Measurements from ENCODE around the gene MCF2L.

Gene MCF2L

DNA sequence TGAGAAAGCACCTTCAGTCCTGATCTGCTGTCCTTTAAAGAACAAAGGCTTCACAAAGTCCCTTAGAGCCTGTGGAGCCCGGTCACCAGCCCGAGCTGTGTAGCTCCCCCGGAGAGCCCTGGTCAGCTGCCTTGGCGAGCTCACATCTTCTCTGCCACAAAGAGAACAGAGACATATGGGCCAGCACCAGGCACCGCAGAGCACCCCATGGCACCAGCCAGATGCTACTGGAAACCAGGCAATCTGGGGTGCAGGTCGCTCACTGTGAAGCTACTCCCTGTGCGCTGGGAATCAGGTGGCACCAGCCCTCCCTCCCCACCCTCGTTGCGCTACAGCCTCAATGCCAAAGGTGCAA, 92.2 kb downstream of the MCF2L start:
- DNase-seq: peak in 21 of 58 donors; percentile 30 to 90 (median 60)

DNA sequence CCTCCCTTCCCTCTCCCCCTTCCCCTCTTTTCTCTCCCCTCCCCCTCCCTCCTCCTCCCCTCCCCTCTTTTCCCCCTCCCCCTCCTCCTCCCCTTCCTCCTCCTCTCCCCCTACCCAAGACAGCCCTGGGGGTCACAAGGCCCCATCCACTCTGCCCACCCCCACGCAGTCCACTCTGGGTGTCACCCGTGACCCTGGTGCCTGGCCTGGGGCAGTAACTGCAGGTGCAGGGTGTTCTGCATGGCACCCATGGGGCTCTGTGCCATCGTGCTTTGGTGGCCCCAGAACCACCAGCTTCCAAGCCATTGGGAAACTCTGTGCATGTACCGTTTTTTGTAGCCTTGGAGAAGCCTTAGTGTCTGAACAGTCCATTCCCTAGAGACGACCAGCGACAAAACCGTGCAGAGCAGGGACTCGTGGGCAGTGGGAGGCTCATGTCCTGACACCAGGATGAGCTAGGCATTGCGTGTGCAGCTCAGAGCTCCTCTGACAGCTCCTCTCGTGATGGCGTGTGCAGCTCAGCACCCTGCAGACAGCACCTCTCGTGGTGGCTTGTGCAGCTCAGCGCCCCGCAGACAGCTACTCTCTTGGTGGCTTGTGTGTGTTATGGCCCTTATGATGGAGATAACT, 92.9 kb downstream of the MCF2L start:
- peak in 3 of 58 donors; percentile 21 to 58 (median 44) for DNase-seq

DNA sequence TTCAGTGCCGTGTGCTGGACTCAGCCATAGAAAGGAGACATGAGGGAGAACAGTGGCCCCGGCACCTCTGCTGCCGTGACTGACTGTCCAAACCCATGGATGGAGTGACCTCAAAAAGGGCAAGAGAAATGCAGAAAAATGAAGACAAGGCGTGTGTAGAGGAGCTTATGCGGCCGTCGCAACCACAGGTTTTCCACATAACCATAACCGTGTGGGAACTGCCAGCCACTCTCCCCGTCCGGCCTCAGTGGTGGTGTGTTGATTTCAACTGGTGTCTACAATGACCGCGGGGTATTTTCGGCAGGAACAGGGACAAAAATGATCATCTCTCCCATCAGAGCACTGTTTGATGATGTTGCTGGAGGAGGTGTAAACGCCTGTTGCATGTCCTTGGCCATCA, 93.7 kb downstream of the MCF2L start:
- DNase-seq: no peak

DNA sequence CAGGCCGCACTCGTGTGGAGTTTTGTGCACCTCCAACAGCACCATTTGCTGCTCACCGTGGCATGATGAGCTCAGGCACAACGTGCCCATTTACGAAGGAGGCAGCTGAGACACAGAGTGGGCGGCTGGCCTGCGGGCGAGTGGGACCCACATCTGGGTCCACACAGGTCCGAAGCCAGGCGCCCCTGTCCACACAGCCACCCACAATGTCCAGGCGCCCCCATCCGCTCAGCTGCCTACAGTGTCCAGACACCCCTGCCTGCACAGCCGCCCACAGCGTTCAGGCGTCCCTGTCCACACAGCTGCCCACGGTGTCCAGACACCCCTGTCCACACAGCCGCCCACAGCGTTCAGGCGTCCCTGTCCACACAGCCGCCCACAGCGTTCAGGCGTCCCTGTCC, 94.1 kb downstream of the MCF2L start:
- no peak for DNase-seq

DNA sequence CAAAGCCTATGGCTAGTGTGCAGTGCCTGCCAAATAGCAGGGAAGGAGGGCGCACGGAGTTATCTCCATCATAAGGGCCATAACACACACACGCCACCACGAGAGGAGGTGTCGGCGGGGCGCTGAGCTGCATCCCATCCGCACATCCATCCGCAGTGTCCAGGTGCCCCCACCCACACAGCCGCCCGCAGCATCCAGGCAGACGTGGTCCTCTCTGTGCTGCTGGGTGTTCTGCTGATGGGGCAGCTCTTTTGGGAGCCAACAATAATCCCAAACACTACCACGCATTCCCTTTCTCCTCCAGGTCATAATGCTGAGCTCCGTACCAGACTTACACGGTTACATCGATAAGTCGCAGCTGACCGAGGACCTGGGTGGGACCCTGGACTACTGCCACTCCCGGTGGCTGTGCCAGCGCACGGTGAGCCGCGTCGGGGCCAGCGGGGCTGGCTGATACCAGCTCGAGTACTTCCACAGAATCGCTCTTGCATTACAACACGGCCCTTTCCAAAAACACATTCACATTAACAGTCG, 95.1 kb downstream of the MCF2L start:
- DNase-seq: no peak

DNA sequence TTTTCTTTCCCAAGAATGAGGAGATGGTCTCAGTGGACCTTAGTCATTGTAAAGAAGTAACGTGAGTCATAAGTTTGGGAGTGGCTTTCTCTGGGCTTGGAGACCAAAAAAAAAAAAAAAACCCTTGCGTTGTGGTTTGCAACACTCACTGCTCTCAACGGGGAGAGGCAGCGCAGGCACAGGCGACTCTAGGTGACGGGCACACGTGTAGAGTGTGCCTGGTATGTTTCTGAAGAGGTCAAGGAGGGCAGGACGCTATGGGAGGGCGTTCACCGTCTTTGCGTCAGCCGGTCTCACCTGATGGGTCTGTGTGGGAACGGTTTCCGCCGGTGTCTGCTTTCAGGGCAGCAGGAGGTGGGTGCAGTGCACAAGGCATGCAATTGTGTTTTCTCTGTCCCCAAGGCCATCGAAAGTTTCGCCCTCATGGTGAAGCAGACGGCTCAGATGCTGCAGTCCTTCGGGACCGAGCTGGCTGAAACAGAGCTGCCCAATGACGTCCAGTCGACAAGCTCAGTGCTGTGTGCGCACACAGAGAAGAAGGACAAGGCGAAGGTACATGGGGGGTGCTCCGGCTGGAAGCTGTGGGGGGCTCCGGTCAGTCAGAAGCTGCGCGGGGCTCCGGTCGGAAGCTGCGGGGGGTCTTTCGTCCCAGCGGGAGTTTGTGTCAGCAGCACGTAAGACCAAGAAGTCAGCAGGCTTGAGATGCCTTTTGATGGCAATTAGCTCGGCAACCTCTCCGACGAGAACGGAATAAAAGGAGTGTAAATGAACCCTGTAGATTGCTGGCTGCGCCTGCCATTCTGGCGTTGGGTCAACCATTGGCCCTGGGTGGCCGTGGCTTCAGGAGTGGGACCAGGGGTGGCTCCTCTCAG, 95.8 kb downstream of the MCF2L start:
- DNase-seq: no peak

DNA sequence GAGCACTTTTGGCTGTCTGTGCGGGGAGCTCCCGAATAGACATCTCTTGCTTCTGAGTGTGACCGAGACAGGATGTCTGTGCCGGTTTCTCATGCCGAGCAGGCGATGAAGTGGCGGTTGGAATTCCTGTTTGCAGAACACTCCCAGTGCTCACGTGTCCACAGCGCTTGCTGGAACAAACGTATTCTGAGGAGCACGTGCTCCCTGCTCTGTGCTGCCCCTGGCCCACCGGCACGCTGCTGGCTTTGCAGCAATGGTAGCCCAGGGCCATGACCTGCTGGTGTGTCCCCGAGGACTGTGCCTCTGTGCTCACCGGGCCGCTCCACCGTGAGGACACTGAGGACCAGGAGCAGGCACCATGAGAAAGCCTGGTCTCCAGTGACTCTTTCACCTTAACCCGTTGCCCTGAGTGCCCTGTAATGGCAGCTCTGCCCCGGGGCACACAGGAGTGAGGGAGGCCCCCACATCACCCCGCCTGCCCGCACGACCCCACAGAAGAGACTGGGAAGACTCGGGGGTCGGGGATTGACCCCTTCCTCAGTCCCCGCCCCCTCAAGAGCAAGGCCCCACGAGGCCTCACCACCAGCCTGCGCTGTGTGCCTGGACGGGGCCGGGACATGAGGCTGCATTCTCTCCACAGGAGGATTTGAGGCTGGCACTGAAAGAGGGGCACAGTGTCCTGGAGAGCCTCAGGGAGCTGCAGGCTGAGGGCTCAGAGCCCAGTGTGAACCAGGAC, 96.6 kb downstream of the MCF2L start:
- DNase-seq: peak in 2 of 58 donors; percentile 31 to 40

DNA sequence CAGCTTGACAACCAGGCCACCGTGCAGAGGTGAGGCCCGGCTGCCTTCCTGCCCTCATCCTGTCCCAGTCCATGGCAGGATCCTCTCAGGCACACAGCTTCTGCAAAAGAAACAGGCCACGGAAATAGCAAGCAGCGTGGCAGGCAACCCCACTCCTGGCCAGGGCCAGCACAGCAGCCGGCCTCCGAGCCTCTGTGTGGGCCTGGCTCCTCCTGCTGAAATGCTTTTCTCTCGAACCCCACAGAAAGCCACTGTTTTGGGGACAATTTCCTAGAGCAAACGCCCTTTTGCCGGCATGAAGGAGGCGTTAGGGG, 97.1 kb downstream of the MCF2L start:
- no peak for DNase-seq

DNA sequence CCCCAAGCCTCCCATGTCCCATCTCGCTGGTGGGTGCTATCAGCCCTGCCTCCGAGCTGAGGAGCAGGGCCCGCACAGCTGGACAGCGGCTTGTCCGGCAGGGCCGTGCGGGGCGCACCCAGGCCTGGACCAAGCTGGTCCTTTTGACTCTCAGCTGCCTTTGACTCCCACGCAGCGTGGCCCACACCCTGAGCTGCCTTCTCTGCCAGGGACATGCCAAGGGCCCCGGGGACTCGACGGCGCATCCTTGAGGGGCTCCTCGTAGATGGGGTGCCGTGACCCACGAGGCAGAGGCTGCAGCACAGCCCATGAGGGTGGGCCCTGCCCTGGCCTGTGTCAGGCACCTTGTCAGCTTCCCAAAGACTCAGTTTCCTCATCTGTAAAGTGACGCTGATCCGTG, 97.7 kb downstream of the MCF2L start:
- DNase-seq: no peak

DNA sequence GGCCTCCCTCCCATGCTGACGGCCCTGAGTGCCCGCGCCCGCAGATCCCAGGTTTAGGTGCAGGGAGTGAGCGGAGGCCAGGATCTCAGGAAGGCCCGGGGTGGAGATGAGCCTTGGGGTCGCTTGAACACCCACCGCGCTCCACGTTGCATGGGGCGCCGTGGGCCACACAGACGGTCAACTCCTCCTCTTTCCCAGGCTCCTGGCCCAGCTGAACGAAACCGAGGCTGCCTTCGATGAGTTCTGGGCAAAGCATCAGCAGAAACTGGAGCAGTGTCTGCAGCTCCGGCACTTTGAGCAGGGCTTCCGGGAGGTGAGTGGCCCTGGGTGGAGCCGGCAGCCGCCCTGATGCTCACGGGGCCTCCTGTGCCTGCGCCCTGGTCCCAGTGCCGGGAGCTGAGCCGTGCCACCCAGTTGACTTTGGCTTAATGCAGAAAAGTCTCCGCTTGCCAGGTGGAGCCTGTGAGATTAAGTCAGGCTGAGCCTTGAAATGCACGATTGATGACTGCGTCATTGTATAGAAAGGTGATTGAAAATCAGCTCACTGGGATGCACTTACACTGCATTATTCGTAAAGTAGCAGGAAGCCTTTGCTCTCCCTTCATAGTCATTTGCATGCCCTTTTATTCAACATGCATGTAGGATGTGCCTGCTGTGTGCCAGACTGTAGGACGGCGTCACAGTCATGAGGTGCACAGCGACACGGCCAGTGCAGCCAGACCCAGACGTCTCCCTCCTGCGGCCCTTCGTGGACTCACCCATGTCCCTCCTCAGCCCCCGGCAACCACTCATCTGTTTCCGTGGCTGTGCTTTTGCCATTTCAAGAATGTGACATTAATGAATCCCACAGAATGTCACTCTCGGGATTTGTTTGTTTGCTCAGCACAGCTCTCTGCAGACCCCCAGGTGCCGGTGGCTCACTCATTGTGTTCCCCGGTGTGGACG, 101.1 kb downstream of the MCF2L start:
- peak in 1 of 58 donors; percentile 33 for DNase-seq

DNA sequence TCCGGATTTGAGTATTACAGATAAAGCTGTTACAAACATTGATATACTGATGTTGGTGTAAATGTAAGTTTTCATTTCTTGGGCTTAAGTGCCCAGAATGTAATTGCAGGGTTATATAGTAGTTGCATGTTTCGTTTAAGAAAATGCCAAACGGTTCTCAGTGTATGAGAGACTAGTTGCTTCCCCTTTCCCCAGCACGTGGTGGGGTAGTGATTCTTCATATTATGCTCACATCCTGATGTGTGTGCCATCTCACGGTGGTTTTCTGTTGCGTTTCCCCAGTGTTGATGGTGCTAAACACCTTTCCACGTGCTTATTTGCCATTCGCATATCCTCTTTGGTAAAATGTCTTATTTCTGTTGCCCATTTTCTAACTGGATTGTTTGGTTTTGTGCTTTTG, 101.8 kb downstream of the MCF2L start:
- DNase-seq: no peak

DNA sequence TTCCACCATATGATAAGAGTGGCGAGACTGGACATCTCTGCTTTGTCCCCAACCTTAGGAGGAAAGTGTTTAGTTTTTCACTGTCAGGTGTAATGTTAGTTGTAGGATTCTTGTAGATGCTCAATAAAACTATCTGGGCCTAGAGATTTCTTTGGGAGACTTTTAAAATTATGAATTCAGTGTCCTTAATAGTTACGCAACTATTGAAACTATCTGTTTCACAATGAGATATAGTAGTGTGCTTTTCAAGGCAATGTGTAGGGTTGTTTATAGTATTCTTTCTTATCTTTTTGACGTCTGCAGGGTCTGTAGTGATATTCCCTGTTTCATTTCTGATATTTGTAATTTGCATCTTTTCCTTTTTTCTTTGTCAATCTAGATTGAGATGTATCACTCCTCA, 103.4 kb downstream of the MCF2L start:
- DNase-seq: no peak

DNA sequence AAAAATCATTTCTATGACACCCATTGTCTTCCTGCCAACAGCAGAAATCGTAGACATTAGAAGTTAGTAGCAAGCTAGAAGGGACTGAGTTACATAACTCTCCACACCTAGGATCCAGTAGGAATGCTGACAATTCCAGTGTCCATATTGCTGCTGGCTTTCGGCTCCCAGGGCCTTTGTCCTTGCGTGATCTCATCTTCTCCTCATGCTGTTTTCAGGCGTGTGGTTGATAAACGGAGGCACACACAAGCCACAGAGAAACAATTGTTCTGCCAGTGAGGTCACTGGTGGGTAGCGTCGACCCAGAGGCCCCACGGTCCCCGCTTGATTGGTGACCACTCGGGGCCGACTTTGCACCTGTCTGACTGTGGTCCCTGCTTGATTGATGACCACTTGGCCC, 104.9 kb downstream of the MCF2L start:
- no peak for DNase-seq

DNA sequence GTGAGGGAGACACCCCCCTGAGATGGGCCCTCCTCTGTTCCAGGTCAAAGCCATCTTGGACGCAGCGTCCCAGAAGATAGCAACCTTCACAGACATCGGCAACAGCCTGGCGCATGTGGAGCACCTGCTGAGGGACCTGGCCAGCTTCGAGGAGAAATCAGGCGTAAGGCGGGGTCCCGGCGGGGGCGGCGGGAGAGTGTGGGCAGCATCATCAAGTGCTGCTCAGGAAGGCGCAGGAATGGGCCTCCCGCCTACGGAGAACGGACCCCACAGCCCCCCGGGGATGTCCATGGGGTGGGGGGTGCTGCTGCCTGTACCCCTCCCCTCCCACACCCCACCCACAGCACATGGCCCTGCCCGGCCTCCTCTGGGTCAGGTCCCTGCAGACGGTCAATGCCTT, 105.4 kb downstream of the MCF2L start:
- DNase-seq: no peak

DNA sequence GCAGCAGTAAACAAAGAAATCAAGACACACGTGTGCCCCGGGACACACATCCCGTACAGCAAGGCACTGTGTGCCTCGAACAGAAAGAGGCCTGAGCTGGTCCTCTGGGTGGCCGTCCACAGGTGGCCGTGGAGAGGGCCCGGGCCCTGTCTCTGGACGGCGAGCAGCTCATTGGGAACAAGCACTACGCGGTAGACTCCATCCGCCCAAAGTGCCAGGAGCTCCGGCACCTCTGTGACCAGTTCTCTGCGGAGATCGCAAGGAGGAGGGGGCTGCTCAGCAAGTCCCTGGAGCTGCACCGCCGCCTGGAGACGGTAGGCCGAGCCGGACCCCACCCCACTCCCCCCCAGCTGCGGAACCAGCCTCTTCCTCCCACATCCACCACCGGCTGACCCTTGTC, 105.9 kb downstream of the MCF2L start:
- DNase-seq: no peak

DNA sequence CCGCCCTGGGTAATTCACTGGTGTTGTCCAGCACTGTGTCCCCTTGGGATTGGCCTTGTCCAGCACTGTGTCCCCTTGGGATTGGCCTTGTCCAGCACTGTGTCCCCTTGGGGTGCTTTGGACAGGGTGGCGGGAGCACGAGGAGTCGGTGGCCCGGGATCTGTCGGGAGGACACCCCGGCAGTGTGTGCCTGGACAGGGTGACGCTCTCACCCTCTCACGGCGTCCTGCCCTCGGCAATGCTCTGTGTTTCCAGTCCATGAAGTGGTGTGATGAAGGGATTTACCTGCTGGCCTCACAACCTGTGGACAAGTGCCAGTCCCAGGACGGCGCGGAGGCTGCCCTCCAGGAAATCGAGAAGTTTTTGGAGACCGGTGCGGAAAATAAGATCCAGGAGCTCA, 106.7 kb downstream of the MCF2L start:
- DNase-seq: no peak

DNA sequence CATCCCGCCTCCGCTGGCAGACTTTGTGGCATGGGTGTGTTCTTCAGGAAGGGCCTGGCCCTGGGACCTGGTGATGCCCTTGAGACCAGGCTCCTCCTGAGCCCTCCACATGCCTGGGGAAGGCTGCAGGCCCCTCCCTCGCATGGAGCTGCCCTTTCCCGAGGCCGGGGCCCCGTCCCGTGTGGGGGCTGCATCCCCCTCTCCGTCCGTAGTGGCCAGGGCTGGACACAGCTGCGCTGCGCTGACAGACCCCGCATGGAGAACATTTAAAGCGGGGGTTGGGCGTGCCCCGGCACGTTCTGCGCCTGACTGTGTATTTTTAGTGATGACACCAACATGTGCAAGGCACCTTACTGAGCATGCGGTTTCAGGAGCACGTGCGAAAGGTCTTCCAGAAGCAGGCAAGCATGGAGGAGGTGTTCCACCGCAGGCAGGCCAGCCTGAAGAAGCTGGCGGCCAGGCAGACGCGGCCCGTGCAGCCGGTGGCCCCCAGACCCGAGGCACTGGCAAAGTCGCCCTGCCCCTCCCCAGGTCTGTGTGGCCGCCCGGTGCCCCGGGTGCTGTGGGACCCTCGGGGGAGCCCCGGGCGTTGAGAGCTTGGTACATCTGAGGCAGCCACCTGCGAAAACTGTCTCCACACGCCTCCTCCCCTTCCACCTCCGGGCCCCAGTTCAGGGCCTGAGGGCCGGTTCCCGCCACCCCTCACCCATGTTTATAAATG, 107.8 kb downstream of the MCF2L start:
- no peak for DNase-seq

DNA sequence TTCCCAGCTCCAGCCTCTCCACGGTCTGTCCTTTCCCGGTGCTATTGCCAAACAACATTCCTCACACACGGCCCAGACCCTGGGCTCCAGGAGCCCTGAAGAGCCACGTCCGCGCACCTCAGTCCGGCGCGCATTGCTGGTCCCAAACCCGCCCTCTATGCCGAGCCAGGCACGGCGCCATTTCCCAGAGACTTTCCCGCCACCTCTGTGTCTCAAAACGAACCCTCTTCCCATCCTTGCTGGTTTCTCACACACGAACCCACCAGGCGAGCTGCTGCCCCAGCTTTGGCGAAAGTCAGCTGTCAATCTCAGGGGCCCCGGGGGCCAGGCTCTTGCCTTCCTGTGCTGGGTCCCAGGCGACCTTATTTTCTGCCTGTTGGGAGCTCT, 108.5 kb downstream of the MCF2L start:
- DNase-seq: no peak

DNA sequence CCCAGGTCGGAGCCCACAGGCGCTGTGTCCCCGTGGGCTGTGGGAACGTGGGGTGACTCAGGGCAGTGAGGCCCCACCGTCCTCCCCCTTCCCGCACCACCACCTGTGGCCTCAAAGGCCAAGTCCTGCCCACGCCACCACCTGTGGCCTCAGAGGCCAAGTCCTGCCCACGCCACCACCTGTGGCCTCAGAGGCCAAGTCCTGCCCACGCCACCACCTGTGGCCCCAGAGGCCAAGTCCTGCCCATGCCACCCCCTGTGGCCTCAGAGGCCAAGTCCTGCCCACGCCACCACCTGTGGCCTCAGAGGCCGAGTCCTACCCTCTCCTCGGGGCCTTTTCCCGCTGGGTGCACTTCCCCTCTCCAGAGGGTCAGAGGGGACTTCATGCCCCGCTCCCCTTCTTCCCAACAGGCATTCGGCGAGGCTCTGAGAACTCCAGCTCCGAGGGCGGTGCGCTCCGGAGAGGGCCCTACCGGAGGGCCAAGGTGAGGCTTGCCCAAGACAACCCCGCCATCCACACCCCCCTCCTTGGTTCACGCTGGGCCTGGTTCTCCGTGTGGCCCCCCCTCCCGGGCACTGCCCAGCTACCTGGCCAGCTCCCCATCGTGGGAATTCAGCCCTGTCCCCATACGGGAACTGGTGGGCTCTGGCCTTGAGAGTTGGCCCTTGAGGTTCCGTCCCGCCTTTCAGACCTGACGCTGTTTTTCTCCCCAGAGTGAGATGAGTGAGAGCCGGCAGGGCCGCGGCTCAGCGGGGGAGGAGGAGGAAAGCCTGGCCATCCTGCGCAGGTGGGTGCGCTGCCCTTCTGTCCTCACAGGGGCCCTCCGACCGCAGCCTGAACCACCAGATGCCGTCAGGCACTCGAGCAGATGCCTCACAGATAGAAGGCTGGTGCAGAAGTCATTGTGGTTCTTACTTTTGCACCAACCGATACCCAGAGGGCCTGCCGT, 109.2 kb downstream of the MCF2L start:
- no peak for DNase-seq

Measured in anterior cingulate cortex (tissue), 58 donors.